OCI-M1 (cell line): ENCODE results near the gene KTN1.

Experiments
- DNase-seq: peaks from one replicate; lab custom pipeline; 2025; lab: John Stamatoyannopoulos, UW

The KTN1 gene

GRCh38 chr14:55715889-55716288, 135.9 kb downstream of the KTN1 start:
- no peak for DNase-seq

DNA sequence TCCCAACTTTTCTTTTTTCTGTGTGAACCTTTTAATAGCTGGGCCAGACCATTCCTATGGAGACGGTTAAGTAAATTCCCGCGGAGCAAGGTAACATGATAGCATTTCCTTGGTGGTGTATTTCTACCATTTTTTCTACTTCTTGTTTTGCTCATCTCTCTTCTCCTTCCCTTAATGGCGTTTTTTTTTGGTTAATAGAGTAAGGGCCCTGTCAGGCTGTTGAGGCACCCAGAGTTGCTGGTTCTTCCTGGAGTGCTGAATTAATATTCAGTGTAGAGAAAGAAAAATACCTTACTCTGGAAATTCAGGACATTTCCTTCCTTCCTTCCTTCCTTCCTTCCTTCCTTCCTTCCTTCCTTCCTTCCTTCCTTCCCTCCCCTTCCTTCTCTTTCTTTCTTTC, 137.6 kb downstream of the KTN1 start:
- no peak for DNase-seq

- DNase-seq: no peak
Measured at GRCh38 chr14:55718551-55718950, 138.5 kb downstream of the KTN1 start.

GRCh38 chr14:55720796-55721195, 140.8 kb downstream of the KTN1 start:
- DNase-seq: no peak

GRCh38 chr14:55721353-55721752, 141.3 kb downstream of the KTN1 start:
- DNase-seq: peak; percentile 25

DNA sequence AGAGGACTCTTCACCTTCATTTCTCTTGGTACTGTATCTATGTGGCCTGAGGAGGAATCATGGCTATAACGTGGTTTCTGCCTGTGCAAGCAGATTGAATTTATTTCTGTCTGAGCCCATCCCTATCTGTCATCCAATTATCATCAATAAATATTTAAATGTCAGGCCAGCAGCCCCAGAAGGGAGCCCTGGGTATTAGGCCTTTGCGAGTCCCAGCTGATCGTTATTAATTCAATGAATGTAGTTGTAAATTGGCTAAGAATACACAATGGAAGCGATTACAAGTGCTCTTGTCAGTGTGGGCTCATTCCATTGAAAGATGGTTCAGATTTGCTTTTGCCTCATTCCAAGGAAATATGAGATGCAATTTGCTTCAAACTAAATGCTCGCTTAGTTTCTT, 142.0 kb downstream of the KTN1 start:
- no peak for DNase-seq

DNA sequence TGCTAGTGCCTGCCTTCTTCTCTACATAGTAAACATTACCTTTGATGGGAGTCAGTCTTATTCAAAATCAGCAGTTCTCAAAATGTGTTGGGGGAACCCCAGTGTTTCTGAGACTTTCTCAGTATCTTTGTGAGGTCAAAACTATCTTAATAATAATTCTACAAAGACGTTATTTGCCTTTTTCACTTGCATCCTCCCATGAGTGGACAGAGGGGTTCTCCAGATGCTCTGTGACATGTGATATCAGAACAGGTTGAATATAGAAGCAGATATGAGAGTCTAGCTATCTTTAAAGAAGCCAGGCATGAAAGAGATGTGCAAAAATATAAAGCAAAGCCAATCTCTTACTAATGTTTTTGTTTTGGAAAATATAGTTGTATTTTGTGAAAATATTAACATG, 144.7 kb downstream of the KTN1 start:
- DNase-seq: no peak

DNA sequence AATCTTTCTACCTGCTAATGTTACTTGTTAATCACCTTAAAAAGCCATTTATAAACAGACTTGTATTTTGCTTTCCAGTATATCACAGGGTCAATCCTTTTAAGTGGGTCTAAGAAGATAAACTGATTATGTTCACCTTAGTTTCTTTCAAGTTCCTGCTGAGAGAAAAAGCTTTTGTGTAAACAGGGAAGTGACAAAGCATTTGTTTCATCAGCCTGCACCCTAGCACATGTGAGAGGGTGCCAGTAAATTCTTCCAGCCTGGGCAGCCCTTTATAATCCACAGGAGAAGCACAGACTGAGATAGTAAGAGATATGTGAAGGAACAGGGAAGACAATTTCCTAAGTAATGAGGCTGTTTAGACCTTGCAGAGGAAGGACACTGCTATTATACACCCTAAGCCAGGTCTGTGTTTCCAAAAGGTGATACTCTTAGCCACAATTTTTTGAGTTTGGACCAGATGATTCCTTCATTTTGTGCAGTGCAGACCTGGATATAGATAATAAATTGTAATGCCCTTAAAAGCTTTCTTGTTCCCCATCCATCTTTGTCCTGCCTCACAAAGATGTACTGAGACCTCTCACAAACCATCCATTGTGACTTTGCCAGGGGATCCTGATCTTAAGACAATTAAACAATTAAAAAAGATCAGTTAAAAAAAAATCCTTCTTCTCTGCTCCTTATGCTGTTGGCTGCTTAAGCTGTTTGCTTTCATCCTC, 150.7 kb downstream of the KTN1 start:
- no peak for DNase-seq

- DNase-seq: no peak
Measured at GRCh38 chr14:55731311-55731872, 151.4 kb downstream of the KTN1 start.

DNA sequence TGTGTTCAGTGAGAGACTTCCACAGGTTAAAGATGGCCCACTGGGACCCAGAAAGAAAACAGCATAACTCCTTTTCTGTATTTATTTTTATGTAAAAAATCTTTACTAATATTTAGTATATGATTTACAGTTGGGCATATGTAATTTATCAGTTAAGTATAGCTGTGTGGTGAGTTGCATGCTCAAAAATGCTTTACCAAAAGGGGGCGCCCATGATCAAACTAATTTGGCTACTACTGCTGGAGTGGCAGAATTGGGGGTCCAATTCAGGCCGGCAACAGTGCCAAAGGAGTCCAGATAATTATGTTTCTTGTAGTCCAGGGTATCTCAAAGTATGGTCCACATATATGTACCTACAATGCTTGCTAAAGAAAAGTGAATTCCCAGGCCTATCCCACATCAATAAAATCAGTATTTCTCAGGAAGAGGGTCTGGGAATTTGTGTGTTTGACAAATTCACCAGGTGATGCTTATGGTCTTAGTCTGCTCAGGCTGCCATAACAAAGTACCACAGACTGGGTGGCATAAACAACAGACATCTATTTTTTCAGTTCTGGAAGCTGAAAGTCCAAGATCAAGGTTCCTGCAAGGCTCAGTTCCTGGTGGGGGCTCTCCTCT, 152.0 kb downstream of the KTN1 start:
- DNase-seq: peak; percentile 61

DNA sequence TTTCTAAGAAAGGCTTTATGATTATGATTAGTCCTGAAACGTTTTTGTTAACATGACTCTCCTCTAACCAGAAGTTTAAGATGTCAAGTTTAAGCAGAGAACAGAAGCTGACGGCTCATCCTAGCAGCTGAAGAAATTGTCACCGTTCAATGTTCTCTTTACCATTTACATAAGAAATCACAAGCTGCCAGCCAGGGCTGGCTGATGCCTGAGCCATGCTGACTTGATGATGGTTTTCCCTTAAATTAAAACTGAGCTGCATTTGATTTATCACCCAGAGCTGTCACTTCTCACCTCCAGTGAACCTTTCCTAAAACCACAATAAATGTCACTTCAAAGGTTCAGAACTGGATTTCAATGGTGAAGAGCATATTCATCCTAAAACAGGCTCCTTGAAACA, 153.6 kb downstream of the KTN1 start:
- DNase-seq: no peak
